SK-N-SH treated with all-trans-retinoic acid at 6 μM for 48 hours (cell line): ENCODE measurements around the gene FGF13.

ENCODE experiments used
- ARNTL ChIP-seq: fragments of 450-650 bp; formaldehyde crosslinking; IDR thresholded peaks from 2 replicates; pipeline ENCODE4 v1.5.0; 2020; ENCODE audit warnings: low read depth, mild to moderate bottlenecking, moderate library complexity, borderline replicate concordance
- CREB5 ChIP-seq: fragments of 250-450 bp; sonication (Bioruptor Pico); IDR thresholded peaks from 2 replicates; pipeline ENCODE4 v1.5.1; 2020; ENCODE audit warnings: low read depth, mild to moderate bottlenecking, moderate library complexity
- GLIS3 ChIP-seq: fragments of 250-450 bp; sonication (Bioruptor Pico); IDR thresholded peaks from 2 replicates; pipeline ENCODE4 v1.5.0; 2020; ENCODE audit warnings: mild to moderate bottlenecking, moderate library complexity
- OSR1 ChIP-seq: fragments of 250-450 bp; sonication (Bioruptor Pico); IDR thresholded peaks from 2 replicates; pipeline ENCODE4 v1.8.0; 2022; ENCODE audit warnings: moderate library complexity, mild to moderate bottlenecking, inconsistent platforms
- PPARA ChIP-seq: fragments of 250-450 bp; sonication (Bioruptor Pico); IDR thresholded peaks from 2 replicates; pipeline ENCODE4 v1.5.0; 2020; ENCODE audit warnings: mild to moderate bottlenecking, borderline replicate concordance
- RARB ChIP-seq: fragments of 250-450 bp; sonication (Bioruptor Pico); IDR thresholded peaks from 2 replicates; pipeline ENCODE4 v1.8.0; 2021; ENCODE audit warnings: mild to moderate bottlenecking, moderate library complexity
- ZC3H10 ChIP-seq: fragments of 250-450 bp; sonication (Bioruptor Pico); IDR thresholded peaks from 2 replicates; pipeline ENCODE4 v1.5.1; 2021; ENCODE audit warnings: mild to moderate bottlenecking, moderate library complexity
- ZFP3 ChIP-seq: fragments of 250-450 bp; sonication (Bioruptor Pico); IDR thresholded peaks from 2 replicates; pipeline ENCODE4 v1.5.0; 2020; ENCODE audit warnings: mild to moderate bottlenecking, moderate library complexity
- ZFP30 ChIP-seq: fragments of 450-650 bp; formaldehyde crosslinking; IDR thresholded peaks from 2 replicates; pipeline ENCODE4 v1.5.0; 2022; ENCODE audit warnings: mild to moderate bottlenecking, moderate library complexity
- TF ChIP-seq, protein P1 (sequence below): fragments of 250-450 bp; sonication (Bioruptor Pico); IDR thresholded peaks from 2 replicates; pipeline ENCODE4 v1.8.0; 2021; ENCODE audit warnings: low read depth, mild to moderate bottlenecking, moderate library complexity, borderline replicate concordance
- TF ChIP-seq, protein P2 (sequence below): fragments of 250-450 bp; sonication (Bioruptor Pico); IDR thresholded peaks from 2 replicates; pipeline ENCODE4 v1.5.0; 2020; ENCODE audit warnings: mild to moderate bottlenecking, moderate library complexity

DNA sequence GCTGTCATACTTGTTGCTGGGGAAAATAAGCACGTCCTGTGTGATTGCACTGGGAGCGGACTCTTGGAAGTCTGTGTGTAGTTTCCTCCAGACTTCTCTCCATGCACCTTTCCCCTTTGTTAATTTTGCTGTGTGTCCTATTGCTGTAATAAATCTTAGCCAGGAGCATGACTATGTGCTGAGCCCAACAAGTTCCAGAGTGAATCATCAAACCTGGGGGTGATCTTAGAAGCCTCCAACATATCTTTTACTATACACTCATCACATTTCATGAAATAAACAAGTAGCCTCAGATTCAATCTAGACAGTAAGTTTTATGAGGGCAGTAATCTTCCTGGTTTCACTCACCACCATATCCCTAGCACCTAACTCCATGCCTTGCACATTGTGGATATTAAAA, 43.3 kb upstream of the FGF13 start:
- TF ChIP-seq, protein P1, sequence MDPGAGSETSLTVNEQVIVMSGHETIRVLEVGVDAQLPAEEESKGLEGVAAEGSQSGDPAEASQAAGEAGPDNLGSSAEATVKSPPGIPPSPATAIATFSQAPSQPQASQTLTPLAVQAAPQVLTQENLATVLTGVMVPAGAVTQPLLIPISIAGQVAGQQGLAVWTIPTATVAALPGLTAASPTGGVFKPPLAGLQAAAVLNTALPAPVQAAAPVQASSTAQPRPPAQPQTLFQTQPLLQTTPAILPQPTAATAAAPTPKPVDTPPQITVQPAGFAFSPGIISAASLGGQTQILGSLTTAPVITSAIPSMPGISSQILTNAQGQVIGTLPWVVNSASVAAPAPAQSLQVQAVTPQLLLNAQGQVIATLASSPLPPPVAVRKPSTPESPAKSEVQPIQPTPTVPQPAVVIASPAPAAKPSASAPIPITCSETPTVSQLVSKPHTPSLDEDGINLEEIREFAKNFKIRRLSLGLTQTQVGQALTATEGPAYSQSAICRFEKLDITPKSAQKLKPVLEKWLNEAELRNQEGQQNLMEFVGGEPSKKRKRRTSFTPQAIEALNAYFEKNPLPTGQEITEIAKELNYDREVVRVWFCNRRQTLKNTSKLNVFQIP (CRISPR knock-in tag), result no peak
- TF ChIP-seq PPARA (CRISPR knock-in tag) (no peak), RARB (CRISPR knock-in tag) (no peak), ZC3H10 (CRISPR knock-in tag) (no peak), OSR1 (CRISPR knock-in tag) (no peak), CREB5 (CRISPR knock-in tag) (no peak), ZFP30 (CRISPR knock-in tag) (no peak), GLIS3 (no peak), ARNTL (CRISPR knock-in tag) (no peak), ZFP3 (no peak)
- TF ChIP-seq, protein P2, sequence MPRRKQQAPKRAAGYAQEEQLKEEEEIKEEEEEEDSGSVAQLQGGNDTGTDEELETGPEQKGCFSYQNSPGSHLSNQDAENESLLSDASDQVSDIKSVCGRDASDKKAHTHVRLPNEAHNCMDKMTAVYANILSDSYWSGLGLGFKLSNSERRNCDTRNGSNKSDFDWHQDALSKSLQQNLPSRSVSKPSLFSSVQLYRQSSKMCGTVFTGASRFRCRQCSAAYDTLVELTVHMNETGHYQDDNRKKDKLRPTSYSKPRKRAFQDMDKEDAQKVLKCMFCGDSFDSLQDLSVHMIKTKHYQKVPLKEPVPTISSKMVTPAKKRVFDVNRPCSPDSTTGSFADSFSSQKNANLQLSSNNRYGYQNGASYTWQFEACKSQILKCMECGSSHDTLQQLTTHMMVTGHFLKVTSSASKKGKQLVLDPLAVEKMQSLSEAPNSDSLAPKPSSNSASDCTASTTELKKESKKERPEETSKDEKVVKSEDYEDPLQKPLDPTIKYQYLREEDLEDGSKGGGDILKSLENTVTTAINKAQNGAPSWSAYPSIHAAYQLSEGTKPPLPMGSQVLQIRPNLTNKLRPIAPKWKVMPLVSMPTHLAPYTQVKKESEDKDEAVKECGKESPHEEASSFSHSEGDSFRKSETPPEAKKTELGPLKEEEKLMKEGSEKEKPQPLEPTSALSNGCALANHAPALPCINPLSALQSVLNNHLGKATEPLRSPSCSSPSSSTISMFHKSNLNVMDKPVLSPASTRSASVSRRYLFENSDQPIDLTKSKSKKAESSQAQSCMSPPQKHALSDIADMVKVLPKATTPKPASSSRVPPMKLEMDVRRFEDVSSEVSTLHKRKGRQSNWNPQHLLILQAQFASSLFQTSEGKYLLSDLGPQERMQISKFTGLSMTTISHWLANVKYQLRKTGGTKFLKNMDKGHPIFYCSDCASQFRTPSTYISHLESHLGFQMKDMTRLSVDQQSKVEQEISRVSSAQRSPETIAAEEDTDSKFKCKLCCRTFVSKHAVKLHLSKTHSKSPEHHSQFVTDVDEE, result no peak
